ENCODE measurements around the gene CD38.

CD38 gene

DNA sequence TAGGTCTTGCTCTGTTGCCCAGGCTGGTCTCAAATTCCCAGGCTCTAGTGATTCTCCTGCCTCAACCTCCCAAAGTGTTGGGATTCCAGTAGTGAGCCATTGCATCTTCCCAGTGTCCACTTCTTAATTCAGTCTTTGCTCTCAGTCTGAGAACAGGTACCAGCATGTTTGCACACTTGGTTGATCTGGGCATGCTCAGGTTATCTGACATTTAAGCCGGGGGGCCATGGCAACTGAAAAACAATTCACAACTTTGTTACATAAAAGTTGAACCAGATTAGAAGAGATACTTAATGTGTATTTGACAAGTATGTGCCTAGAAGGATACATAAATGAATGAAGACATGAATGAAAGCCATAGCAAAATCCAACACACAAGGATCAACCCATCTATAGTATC lies 121.4 kb downstream of the CD38 start:
- DNase-seq (ENCODE audit: low spot score) = no peak

GRCh38 chr4:15901007-15901406 lies 122.9 kb downstream of the CD38 start:
- no peak for DNase-seq (ENCODE audit: low spot score)

DNA sequence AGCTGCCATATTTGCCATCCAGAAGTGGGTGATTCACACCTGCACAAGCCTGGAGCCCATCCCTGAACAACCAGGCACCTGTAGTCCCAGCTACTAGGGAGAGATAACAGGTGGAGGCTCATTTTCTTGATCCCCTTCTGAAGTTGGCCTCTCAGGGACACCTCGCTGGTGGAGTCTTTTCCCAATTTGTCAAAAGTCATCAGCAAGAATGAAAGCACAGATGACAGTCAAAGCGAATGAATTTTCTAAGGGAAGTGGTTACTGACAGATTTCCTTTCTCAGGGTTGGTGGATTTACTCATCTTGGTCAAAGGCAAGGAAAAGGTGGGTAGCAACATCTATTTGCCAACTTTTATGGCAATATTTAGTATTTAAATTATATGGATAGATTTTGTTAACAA lies 123.9 kb downstream of the CD38 start:
- no peak for DNase-seq (ENCODE audit: low spot score)

- DNase-seq (ENCODE audit: low spot score) = no peak
Observed at GRCh38 chr4:15902746-15903145, 124.6 kb downstream of the CD38 start.

All from Ammon's horn (tissue), 1 donor.